Neuronal stem cell (in vitro differentiated cells): ENCODE results near the gene EMC1. TPM values are rescaled to one million over a fixed set of nuclear protein-coding genes. Genes with fewer than 3 reads are reported as not detected.

Experiments used
- DNase-seq: peaks from one replicate; pipeline ENCODE4 v3.0.0-alpha.2; 2013; ENCODE audit warnings: low spot score
- H2AFZ ChIP-seq: one replicate; pipeline ENCODE4 v1.6.1; 2013; ENCODE audit warnings: mild to moderate bottlenecking, low read length, inconsistent platforms
- H2AK5ac ChIP-seq: 2 replicates; pipeline ENCODE4 v1.6.1; 2013; ENCODE audit warnings: low read depth, mild to moderate bottlenecking, inconsistent platforms, low read length, moderate library complexity, mixed read lengths
- H2BK120ac ChIP-seq: 2 replicates; pipeline ENCODE4 v1.6.1; 2013; ENCODE audit warnings: low read depth, mild to moderate bottlenecking, inconsistent platforms, low read length, moderate library complexity, mixed read lengths
- H2BK12ac ChIP-seq: one replicate; pipeline ENCODE4 v1.6.1; 2013; ENCODE audit warnings: low read length, inconsistent platforms
- H2BK15ac ChIP-seq: 2 replicates; pipeline ENCODE4 v1.6.1; 2013; ENCODE audit warnings: mild to moderate bottlenecking, low read length, inconsistent platforms, mixed read lengths
- H2BK5ac ChIP-seq: one replicate; pipeline ENCODE4 v1.6.1; 2013; ENCODE audit warnings: inconsistent platforms, mild to moderate bottlenecking, low read length, moderate library complexity
- H3K14ac ChIP-seq: one replicate; pipeline ENCODE4 v1.6.1; 2013; ENCODE audit warnings: low read length, inconsistent platforms
- H3K18ac ChIP-seq: 2 replicates; pipeline ENCODE4 v1.6.1; 2013; ENCODE audit warnings: low read length, inconsistent platforms
- H3K23ac ChIP-seq: 2 replicates; pipeline ENCODE4 v1.6.1; 2013; ENCODE audit warnings: low read depth, mild to moderate bottlenecking, mixed read lengths, low read length, inconsistent platforms; ENCODE audit not compliant: poor library complexity
- H3K27ac ChIP-seq: replicated peaks from 3 replicates; pipeline ENCODE4 v1.5.1; 2013; ENCODE audit warnings: low read length, inconsistent platforms
- H3K27me3 ChIP-seq, 3 experiments: 2 replicates each; pipeline ENCODE4 v1.6.1; 2013; ENCODE audit warnings: low read length in 3 of 3, mild to moderate bottlenecking in 2 of 3, inconsistent platforms in 1 of 3, low read depth in 1 of 3, mixed read lengths in 1 of 3, moderate library complexity in 1 of 3; ENCODE audit not compliant: control insufficient read depth in 3 of 3, insufficient read depth in 3 of 3
- H3K36me3 ChIP-seq, 2 donors: replicated peaks in 1 of 2; 2 replicates each; pipeline ENCODE4 v1.6.1; 2013; ENCODE audit warnings: low read length in 2 of 2; ENCODE audit not compliant: control insufficient read depth in 2 of 2, insufficient read depth in 2 of 2
- H3K4ac ChIP-seq: 2 replicates; pipeline ENCODE4 v1.6.1; 2013; ENCODE audit warnings: inconsistent platforms, mild to moderate bottlenecking, low read length, moderate library complexity
- H3K4me1 ChIP-seq, 2 donors: 1 replicate in 1 of 2; 2 replicates in 1 of 2; pipeline ENCODE4 v1.6.1; 2013; ENCODE audit warnings: low read length in 2 of 2, low read depth in 1 of 2; ENCODE audit not compliant: control insufficient read depth in 2 of 2, insufficient read depth in 1 of 2
- H3K4me2 ChIP-seq: one replicate; pipeline ENCODE4 v1.6.1; 2013; ENCODE audit warnings: mild to moderate bottlenecking, low read length, inconsistent platforms; ENCODE audit not compliant: insufficient read depth, poor library complexity, severe bottlenecking
- H3K4me3 ChIP-seq, 2 donors: 2 replicates each; pipeline ENCODE4 v1.5.1; 2013; ENCODE audit warnings: low read length in 2 of 2, mild to moderate bottlenecking in 2 of 2, inconsistent platforms in 1 of 2, moderate library complexity in 1 of 2
- H3K79me1 ChIP-seq: one replicate; pipeline ENCODE4 v1.6.1; 2013; ENCODE audit warnings: low read depth, mild to moderate bottlenecking, inconsistent platforms, low read length, moderate library complexity
- H3K9ac ChIP-seq: one replicate; pipeline ENCODE4 v1.6.1; 2013; ENCODE audit warnings: mild to moderate bottlenecking, low read depth, low read length, inconsistent platforms; ENCODE audit not compliant: poor library complexity
- H3K9me3 ChIP-seq, 2 donors: replicated peaks in 1 of 2; 2 replicates each; pipeline versions ENCODE3 to v1.6.1; 2013; ENCODE audit warnings: low read length in 2 of 2, mild to moderate bottlenecking in 2 of 2, inconsistent platforms in 1 of 2, low read depth in 1 of 2, mixed read lengths in 1 of 2, moderate library complexity in 1 of 2; ENCODE audit not compliant: control insufficient read depth in 2 of 2, insufficient read depth in 1 of 2
- H4K8ac ChIP-seq: one replicate; pipeline ENCODE4 v1.6.1; 2013; ENCODE audit warnings: low read depth, mild to moderate bottlenecking, inconsistent platforms, low read length, moderate library complexity
- H4K91ac ChIP-seq: one replicate; pipeline ENCODE4 v1.6.1; 2013; ENCODE audit warnings: low read length, low read depth, mild to moderate bottlenecking, inconsistent platforms; ENCODE audit not compliant: poor library complexity
- WGBS, 2 donors: extraction: QIAGEN DNeasy Blood & Tissue Kit; methylation state at CpG; one replicate each; pipeline ENCODE4 v1.1.7; 2013; ENCODE audit warnings: missing lambda C conversion rate in 2 of 2, mixed read lengths in 1 of 2; ENCODE audit not compliant: insufficient read length in 2 of 2, insufficient replicate concordance in 1 of 2; ENCODE audit errors: extremely low coverage in 2 of 2; 5-methylcytosine and 5-hydroxymethylcytosine counted together
- polyA plus RNA-seq, 2 experiments: library from polyadenylated mRNA; stranded (reverse); fragments of 200-250 nt; gene quantifications; one replicate each; pipeline ENCODE4 v1.2.3, GENCODE V29; 2013

The EMC1 gene
- polyA plus RNA-seq (2013, experiment 1 of 2), result 19.9 TPM
- polyA plus RNA-seq (2013, experiment 2 of 2), result 21.2 TPM

GRCh38 chr1:19251305-19252196, at the start of gene EMC1, which contains the start of gene MRTO4:
Gene EMC1, minus strand, starts transcription at chr1:19251524. Its CDS starts 15 bp downstream, at chr1:19251509.
Gene MRTO4, plus strand, starts transcription at chr1:19251805. Its CDS starts 31 bp downstream, at chr1:19251836.
- DNase-seq, result peak; percentile 85
- peak within 1 kb of the TSS; percentile 82 for H3K4me2 ChIP-seq

GRCh38 chr1:19300211-19300610, 48.9 kb upstream of the EMC1 start:
- H3K9me3 ChIP-seq, result peaks cover 9 to 14% of the 10 kb centered on the region in 2 donors
- H3K23ac ChIP-seq, result no peak overlapping the region
- H3K27me3 ChIP-seq, result peaks cover 0 to 2% (median 0%) of the 10 kb centered on the region in 3 experiments
- H2BK5ac ChIP-seq, result no peak overlapping the region
- H3K79me1 ChIP-seq, result no peaks in the 10 kb centered on the region
- H2AFZ ChIP-seq, result no peak overlapping the region
- no peak overlapping the region for H3K9ac ChIP-seq
- no peak overlapping the region for H3K4me2 ChIP-seq
- H2BK15ac ChIP-seq, result no peak overlapping the region
- peaks cover 23 to 45% of the 10 kb centered on the region in 2 donors for H3K36me3 ChIP-seq
- H2AK5ac ChIP-seq, result no peak overlapping the region
- H2BK120ac ChIP-seq, result no peak overlapping the region
- H4K8ac ChIP-seq, result no peak overlapping the region
- no peak overlapping the region for H3K14ac ChIP-seq
- no CpG with 5 or more reads among the region's 2 CpGs for WGBS, 2 donors
- no peak overlapping the region for H3K27ac ChIP-seq
- H3K4me3 ChIP-seq, result no peak overlapping the region
- DNase-seq, result no peak
- H3K4me1 ChIP-seq, result no peaks in the 10 kb centered on the region
- H3K4ac ChIP-seq, result peak overlapping the region; percentile 6
- H3K18ac ChIP-seq, result no peak overlapping the region
- no peak overlapping the region for H4K91ac ChIP-seq
- H2BK12ac ChIP-seq, result no peak overlapping the region

More at GRCh38 chr1:19251305-19252196, at the start of gene EMC1, which contains the start of gene MRTO4:
- peaks cover 10 to 13% of the 10 kb centered on the region in 2 donors for H3K4me1 ChIP-seq
- no peak within 1 kb of the TSS for H3K4ac ChIP-seq
- H3K27me3 ChIP-seq, result no peaks in the 10 kb centered on the region
- peak within 1 kb of the TSS; percentile 98 for H2BK120ac ChIP-seq
- H2AFZ ChIP-seq, result peak within 1 kb of the TSS; percentile 98
- no CpG with 5 or more reads among the region's 81 CpGs for WGBS, 2 donors
- peak within 1 kb of the TSS; percentile 100 for H3K18ac ChIP-seq
- H3K9ac ChIP-seq, result peak within 1 kb of the TSS; percentile 99
- peak within 1 kb of the TSS; percentile 96 for H4K91ac ChIP-seq
- H3K27ac ChIP-seq, result peak within 1 kb of the TSS; percentile 98
- H3K79me1 ChIP-seq, result peaks cover 9% of the 10 kb centered on the region
- H2AK5ac ChIP-seq, result peak within 1 kb of the TSS; percentile 6
- peak within 1 kb of the TSS; percentile 91 to 96 for H3K4me3 ChIP-seq
- H2BK15ac ChIP-seq, result no peak within 1 kb of the TSS
- no peak within 1 kb of the TSS for H3K14ac ChIP-seq
- H3K23ac ChIP-seq, result peak within 1 kb of the TSS; percentile 99
- peaks cover 10 to 39% of the 10 kb centered on the region in 2 donors for H3K36me3 ChIP-seq
- peak within 1 kb of the TSS; percentile 43 for H2BK12ac ChIP-seq
- H2BK5ac ChIP-seq, result peak within 1 kb of the TSS; percentile 99
- peak within 1 kb of the TSS; percentile 87 for H4K8ac ChIP-seq
- no peaks in the 10 kb centered on the region for H3K9me3 ChIP-seq

- Histone ChIP-seq H2BK5ac (no peak overlapping the region), H3K27ac (no peak overlapping the region), H4K91ac (no peak overlapping the region), H3K23ac (no peak overlapping the region), H3K14ac (no peak overlapping the region), H3K4ac (no peak overlapping the region), H3K27me3 (no peaks in the 10 kb centered on the region), H3K4me1 (no peaks in the 10 kb centered on the region), H4K8ac (no peak overlapping the region), H3K9me3 (peaks cover 15 to 50% of the 10 kb centered on the region in 2 donors), H2AK5ac (no peak overlapping the region), H3K4me2 (no peak overlapping the region), H3K9ac (no peak overlapping the region), H2BK120ac (no peak overlapping the region), H3K4me3 (no peak overlapping the region), H3K36me3 (peaks cover 6 to 7% of the 10 kb centered on the region in 2 donors), H2BK12ac (no peak overlapping the region), H2BK15ac (no peak overlapping the region), H3K18ac (no peak overlapping the region), H2AFZ (no peak overlapping the region), H3K79me1 (peaks cover 2% of the 10 kb centered on the region)
- no peak for DNase-seq
- no CpG with 5 or more reads among the region's 2 CpGs for WGBS, 2 donors
Observed at GRCh38 chr1:19294638-19295037, 43.3 kb upstream of the EMC1 start.

- Histone ChIP-seq H3K4me2 (no peak overlapping the region), H3K14ac (no peak overlapping the region), H3K79me1 (no peaks in the 10 kb centered on the region), H3K27me3 (peaks cover 0 to 6% (median 0%) of the 10 kb centered on the region in 3 experiments), H3K36me3 (peaks cover 0 to 11% of the 10 kb centered on the region in 2 donors), H2AFZ (no peak overlapping the region), H4K91ac (no peak overlapping the region), H3K9me3 (peaks cover 2 to 27% of the 10 kb centered on the region in 2 donors), H3K9ac (no peak overlapping the region), H2BK5ac (no peak overlapping the region), H3K18ac (no peak overlapping the region), H2BK15ac (no peak overlapping the region), H2BK120ac (no peak overlapping the region), H2BK12ac (no peak overlapping the region), H2AK5ac (no peak overlapping the region), H4K8ac (no peak overlapping the region), H3K27ac (no peak overlapping the region), H3K4me1 (no peaks in the 10 kb centered on the region), H3K4ac (no peak overlapping the region), H3K4me3 (no peak overlapping the region), H3K23ac (no peak overlapping the region)
- no peak for DNase-seq
- WGBS, 2 donors, result no CpG with 5 or more reads among the region's 2 CpGs
Observed at GRCh38 chr1:19289244-19289643, 37.9 kb upstream of the EMC1 start.
